T-helper 1 cell (primary cell): ENCODE results near the gene TSKU.
A peak's percentile ranks its signal among the peaks of the same experiment; 100 is the strongest.

Source experiments
- DNase-seq, 5 donors: peaks; one replicate each; pipeline ENCODE4 v3.0.0-alpha.2; 2012 to 2020

Gene TSKU

DNA sequence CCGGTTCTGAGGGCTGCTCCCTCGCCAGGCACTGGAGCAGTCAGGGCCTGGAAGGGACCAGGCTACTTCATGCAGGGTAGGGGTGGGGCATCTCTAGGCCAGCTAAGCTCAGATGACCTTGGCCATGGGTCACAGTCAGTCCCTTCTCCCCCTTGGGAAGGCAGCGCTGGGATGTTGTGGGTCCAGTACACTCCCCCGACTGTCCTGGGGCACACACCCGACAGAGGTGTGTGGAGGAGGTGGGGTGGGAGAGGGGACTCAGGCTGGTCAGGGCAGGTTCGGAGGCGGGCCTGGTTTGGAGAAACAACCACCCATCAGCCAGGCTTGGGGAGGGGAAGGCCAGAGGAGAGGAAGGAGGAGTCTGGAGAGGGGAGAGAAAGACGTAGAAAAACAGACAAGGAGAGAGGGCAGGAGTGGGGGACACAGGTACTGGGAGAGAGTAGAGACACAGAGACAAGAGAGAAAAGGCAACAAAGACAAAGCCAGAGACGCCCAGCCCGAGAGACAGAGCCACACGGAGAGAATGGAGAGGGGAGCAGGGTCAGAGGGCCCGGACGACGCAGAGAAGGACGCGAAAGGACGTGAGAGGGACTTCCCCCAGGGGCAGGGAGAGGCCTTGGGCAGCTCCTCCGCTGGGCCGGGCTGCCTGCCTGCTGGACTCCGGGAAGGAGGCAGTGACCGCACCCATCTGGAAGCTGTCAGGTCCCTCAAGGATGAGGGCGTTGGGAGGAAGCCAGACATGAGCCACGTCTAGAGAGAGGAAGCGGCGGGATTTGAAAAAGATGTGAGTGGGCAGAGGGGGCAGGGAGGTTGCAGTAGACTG is 30.6 kb upstream of the TSKU start:
- DNase-seq: no peak

DNA sequence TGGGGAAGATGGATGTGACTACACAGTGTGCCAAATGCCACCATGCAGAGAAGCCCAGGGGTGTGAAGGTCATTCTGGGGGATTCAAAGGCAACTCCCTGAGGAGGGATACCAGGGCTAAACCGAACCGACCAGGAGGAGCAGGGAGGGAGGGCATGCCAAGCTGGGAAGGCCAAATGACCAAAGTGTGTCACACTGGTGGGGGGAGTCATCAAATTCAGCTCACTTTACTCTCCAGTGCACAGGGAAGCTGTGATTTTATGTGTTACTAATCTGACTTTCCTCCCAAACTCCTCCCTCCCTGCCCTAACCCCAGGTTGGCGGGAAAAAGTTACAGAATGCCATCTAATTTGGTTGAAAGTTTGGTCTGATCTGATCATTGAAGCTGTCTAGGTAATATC is 29.7 kb upstream of the TSKU start:
- DNase-seq: no peak

DNA sequence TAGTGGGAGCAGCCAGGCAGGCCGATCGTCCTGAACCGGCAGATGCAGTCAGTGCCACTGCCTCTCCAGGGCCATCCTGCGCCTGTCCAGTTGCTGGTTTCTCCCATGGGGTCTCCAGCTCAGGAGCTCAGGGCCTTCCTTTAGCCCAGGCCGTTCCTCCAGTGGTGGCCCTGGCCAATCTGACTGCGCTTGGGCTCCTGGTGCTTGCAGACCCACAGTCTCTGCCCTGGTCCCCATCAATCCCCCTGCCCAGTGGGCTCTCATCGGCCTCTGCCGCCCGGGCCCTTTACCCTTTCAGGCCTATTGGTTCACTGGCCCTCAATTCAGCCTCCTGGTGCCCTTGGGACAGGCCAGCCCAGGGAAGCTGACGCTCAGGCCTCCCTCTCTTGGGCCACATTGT is 29.2 kb upstream of the TSKU start:
- DNase-seq: no peak

GRCh38 chr11:76756341-76756741 is 26.8 kb upstream of the TSKU start:
- DNase-seq: no peak

DNA sequence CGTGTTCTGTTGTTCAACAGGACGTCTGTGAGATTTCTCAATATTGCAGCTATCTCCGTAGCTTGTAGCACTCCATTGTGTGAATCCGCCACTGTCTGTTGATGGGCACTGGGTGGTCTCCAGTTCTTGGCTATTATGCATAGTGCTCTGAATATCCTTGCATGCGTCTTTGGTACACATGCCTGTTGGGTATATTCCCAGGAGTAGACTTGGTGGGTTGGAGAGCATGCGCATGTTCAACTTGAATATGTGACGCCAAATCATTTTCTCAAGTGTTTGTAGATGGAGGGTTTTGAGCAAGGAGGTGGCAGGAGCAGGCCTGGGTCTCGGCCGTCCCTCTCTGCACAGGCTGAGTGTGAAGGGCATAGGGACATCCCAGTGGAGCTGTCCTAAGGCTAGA is 24.8 kb upstream of the TSKU start:
- no peak for DNase-seq

- DNase-seq: no peak
Observed at GRCh38 chr11:76759092-76759491, 24.1 kb upstream of the TSKU start.

- no peak for DNase-seq
Observed at GRCh38 chr11:76759517-76759916, 23.6 kb upstream of the TSKU start.

DNA sequence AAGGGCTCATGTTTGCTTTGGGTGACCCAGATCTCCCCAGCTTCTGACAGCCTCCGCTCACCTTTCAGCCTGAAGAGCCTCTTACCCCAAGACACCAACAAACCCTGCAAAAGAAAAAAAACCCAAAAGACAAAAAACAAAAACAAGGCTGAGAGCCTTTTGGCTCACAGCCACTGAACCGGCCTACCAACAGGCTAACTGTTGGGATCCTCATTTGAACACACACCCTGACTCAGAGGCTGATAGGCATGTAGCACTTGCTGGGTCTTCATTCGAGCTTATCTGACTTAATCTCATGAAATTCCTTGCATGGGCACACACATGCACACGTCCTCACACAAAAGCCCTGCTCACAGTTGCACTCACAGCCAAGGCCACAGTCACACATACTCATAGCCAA is 22.9 kb upstream of the TSKU start:
- no peak for DNase-seq

- no peak for DNase-seq
Observed at GRCh38 chr11:76761718-76762355, 21.3 kb upstream of the TSKU start.

GRCh38 chr11:76762356-76762752 is 20.8 kb upstream of the TSKU start:
- DNase-seq: no peak

DNA sequence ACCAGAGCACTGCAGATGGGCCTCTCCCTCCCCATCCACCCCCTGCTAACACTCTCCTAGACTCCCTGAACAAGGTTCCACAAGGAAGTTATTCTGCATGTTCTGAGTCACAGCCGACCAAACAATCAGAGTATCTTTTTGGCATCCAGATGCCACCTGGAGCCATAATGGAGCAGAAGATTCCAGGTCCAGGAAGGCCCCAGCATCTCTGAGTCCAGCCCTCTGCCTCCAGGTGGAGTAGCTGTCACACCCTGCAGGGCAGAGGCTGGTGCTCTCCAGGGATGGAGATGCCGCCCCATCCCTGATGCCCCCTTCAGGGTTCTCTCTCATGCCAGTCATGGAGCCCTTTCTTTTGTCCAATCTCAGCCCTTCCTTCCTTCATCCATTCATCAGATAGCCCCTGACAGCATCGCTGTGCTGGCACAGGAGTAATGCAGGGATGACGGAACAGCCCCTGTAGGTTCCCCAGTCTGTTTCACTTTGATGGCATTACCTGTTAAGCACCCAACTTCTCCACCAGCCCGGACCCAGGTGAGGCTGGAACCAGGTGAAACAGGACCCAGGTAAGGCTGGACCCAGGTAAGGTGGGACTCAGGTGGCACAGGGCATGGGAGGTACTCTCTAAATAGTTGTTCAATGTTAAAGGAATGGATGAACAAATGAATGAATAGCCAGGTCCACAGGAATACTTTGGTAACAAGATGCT is 20.1 kb upstream of the TSKU start:
- DNase-seq: no peak

DNA sequence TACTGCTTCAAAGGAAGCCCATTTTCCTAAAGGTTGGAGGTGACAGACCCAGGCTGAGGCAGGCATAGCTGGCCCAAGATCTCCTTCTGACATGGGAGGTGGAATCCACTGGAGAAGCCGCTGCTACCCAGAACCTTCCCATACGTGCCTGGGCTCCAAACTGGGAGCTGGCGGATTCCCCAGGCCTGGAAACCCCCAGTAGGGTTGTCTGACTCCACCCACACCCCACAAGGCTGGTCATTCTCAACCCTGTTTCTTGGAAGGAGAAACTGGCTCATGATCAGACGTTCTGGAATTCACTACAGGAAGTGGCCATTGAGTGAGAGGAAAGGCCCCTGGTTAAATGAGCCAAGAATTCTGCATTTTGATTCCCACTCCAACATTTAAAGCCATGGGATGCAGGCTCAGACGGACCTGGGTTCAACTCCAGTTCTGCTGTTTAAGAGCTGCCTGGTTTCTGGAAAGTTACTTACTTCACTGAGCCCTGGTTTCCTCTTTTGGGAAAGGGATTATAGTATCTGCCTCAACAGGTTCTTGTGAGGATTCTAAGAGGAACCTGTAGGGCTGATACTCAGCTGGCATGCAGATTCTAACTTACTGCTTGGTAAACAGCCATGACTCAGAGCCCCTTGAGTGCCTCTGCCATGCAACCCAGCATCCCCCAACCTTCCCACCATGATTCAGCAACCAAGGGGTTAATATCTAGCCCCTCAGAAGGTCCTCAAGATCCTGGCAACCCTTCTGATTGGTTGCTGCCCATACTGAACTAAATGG is 19.4 kb upstream of the TSKU start:
- no peak for DNase-seq

- DNase-seq: no peak
Observed at GRCh38 chr11:76764941-76765665, 18.1 kb upstream of the TSKU start.

GRCh38 chr11:76765863-76766350 is 17.2 kb upstream of the TSKU start:
- DNase-seq: no peak

DNA sequence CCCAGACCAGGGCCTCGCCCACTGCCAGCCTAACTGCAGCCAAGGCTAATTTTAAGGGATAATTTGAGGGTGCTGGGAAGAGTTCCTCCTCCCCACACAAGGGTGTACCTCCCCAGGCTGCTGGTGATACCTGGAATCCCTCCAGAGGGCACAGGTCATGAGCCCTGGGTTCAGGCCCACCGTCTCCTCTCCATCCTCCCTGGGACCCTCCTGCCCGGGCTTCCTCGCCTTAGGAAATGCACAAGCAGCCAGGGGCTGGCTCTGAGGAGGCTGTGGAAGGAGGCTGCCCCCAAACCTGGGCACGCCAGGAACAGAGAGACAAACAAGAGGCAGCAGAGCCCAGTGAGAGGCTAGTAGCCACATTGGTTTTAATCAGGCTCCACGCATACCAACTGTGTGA is 16.6 kb upstream of the TSKU start:
- no peak for DNase-seq

- no peak for DNase-seq
Observed at GRCh38 chr11:76767659-76768058, 15.5 kb upstream of the TSKU start.

DNA sequence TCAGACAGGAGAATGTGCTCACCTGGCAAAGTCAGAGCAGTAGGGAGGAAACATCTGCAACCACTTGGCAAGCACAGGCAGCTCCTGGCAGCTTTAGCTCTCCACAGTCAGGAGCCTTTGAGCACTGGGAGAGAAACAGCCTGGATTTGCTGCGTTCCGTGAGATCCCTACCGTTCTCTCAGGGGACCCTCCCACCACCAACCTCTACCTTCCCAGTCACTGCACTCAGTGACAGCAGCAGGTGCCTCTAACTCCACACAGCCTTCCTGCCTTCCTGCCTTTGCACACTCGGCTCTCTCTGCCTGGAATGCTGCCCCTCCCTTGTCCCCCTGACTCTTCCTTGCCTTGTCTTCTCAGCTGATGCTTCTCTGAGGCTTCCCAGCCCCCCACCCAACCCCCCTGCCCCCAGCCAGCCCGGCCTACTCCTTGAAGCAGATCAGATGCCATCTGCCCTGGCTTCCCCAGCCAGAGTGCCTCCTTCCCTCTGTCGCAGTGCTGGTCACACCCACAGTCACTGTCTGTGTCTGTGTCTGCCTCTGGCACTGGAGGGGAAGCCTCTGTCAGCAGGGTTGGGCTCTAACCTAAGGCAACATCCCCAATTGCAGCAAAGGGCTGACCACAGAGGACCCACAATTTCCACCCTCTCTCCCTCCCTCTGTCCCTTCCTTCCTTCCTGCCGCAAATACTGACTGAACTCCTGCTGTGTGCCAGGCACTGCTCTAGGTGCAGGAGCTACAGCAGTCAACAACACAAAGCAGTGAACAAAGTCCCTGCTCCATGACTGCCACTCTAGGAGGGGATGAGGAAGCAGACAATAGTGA is 14.9 kb upstream of the TSKU start:
- DNase-seq: peak in 1 of 5 donors; percentile 48

GRCh38 chr11:76768909-76769560 is 14.1 kb upstream of the TSKU start:
- DNase-seq: no peak

DNA sequence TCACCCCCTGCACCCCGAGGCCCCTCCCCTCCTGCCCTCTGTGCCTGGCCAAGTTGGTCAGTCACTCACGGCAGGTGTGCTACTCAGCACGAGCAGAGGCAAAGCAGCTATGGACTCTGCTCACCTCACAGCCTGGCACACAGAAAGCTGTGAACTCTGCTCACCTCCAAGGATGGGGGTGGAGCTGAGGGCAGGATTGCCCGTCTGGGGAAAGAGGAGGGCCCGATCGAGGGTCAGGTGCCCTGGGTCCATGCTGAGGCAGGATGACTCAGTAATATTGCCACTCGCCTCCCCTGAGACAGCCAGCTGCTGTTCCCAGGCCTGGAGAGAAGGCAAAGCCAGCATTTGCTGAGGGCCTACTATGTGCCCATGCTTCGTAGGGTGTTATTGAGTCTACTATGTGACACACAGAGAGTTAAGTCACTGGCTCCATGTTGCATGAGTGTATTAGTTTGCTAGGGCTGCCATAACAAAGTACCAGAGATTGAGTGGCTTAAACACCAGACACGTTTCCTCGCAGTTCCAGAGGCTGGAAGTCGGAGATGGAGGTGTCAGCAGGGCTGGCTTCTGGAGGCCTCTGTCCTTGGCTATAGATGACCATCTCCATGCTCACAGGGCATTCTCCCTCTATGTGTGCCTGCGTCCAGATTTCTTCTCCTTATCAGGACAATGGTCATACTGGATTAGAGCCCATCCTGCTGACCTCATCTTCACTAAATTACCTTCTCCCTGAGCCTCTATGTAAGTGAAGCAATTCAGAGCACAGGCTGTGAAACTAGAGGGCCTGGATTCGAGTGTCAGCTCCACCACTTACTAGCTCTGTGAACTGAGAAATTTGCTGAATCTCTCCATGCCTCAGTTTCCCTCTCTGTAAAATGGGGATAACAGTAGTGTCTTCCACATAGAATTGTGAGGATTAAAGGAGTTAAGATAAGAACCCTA is 13.2 kb upstream of the TSKU start:
- DNase-seq: no peak
